Transverse colon (tissue), 4 donors: ENCODE measurements around the gene CDC42BPB. TPM values are rescaled to one million over a fixed set of nuclear protein-coding genes. Genes with fewer than 3 reads are reported as not detected.

ENCODE experiments used
- DNase-seq: peaks from one replicate; pipeline ENCODE4 v3.0.0-alpha.2; 2019
- H3K27ac ChIP-seq, 4 donors: fragments of 200-600 bp; sonication (generic); 2 replicates each; pipeline ENCODE4 v1.5.1; 2016 to 2018; ENCODE audit warnings: inconsistent platforms in 4 of 4
- H3K27me3 ChIP-seq: fragments of 200-600 bp; sonication (generic); 2 replicates; pipeline ENCODE4 v1.5.1; 2017; ENCODE audit warnings: inconsistent platforms
- H3K36me3 ChIP-seq, 4 donors: fragments of 200-600 bp; sonication (generic); 2 replicates each; pipeline ENCODE4 v1.5.1; 2017 to 2019; ENCODE audit warnings: inconsistent platforms in 4 of 4
- H3K4me1 ChIP-seq, 4 donors: fragments of 200-600 bp; sonication (generic); 2 replicates each; pipeline ENCODE4 v1.5.1; 2017 to 2020; ENCODE audit warnings: inconsistent platforms in 4 of 4
- H3K4me3 ChIP-seq, 4 donors: fragments of 200-600 bp; sonication (generic); 1 replicate in 1 of 4; 2 replicates in 3 of 4; pipeline versions ENCODE4 v1.5.1 to v1.6.1; 2017 to 2019; ENCODE audit warnings: inconsistent platforms in 4 of 4
- H3K9me3 ChIP-seq, 2 donors: fragments of 200-600 bp; sonication (generic); 2 replicates each; pipeline ENCODE4 v1.5.1; 2017 to 2019; ENCODE audit warnings: inconsistent platforms in 2 of 2
- EP300 ChIP-seq: sonication (generic); formaldehyde crosslinking; IDR thresholded peaks from one replicate; pipeline ENCODE4 v1.6.1; 2017; ENCODE audit warnings: antibody characterized with exemption, low read depth
- POLR2A ChIP-seq: fragments of 450-650 bp; IDR thresholded peaks from one replicate; pipeline ENCODE4 v1.6.1; 2016; ENCODE audit warnings: antibody characterized with exemption, mild to moderate bottlenecking, moderate library complexity
- POLR2AphosphoS5 ChIP-seq, 3 donors: sonication (generic); formaldehyde crosslinking; IDR thresholded peaks; one replicate each; pipeline ENCODE4 v1.6.1; 2016; ENCODE audit warnings: antibody characterized with exemption in 3 of 3
- WGBS, 2 donors: methylation state at CpG; one replicate each; pipeline ENCODE4 v1.1.5; 2018; ENCODE audit warnings: low coverage in 1 of 2; 5-methylcytosine and 5-hydroxymethylcytosine counted together
- in situ Hi-C, 4 donors: fragments of 200-750 bp; cut with MboI; loops; one replicate each; pipeline versions ENCODE4 v1.15.0 to v1.15.1; 2017; ENCODE audit warnings: low sequenced_read_pairs in 3 of 4, low pct_ligation_motif_present in 1 of 4, low pct_unique_long_range_greater_than_20kb in 1 of 4
- intact Hi-C: fragments of 100-400 bp; cut with DNase I; formaldehyde crosslinking; loops from one replicate; pipeline ENCODE4 v1.15.1; 2023; ENCODE audit warnings: low total_unique reads
- total RNA-seq, 4 donors: library from RNA; depleted of rRNA; stranded (reverse); fragments of >200 nt; gene quantifications; one replicate each; pipeline ENCODE4 v1.1.0, GENCODE V29; 2016
- TF ChIP-seq, protein P1 (sequence below), 5 experiments: fragments of 200-600 bp in 3 of 5; fragments of 450-650 bp in 2 of 5; sonication (generic) in 3 of 5; IDR thresholded peaks; 1 replicate in 2 of 5; 2 replicates in 3 of 5; pipeline ENCODE4 v1.5.1; 2016 to 2017; ENCODE audit warnings: antibody characterized with exemption in 5 of 5, inconsistent platforms in 3 of 5, mild to moderate bottlenecking in 2 of 5, moderate library complexity in 1 of 5

The CDC42BPB gene
- total RNA-seq, 4 donors from 2014 or later, result 109 to 160 (median 123) TPM

DNA sequence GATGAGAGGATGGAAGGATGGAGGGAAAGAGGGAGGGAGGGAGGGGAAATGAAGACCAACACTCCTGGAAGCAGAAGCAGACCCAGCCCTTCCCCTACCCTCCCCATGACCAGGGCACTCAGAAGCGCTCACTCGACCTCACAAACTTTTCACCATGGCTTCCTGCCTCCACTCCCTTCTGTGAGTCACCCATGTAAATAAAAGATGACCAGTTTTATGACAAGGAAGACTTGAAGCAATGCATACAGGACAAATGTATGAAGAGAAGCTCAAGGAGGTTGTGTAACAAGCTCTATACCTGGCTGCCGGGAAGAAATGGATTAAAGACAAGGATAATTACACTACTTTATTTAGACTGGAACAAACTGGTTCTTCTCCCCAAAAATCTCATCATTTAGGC lies 63.8 kb downstream of the CDC42BPB start:
- DNase-seq, result peak; percentile 64
- in situ Hi-C loops (no loop called here), intact Hi-C loops (no loop called here)
- Histone ChIP-seq H3K36me3 (peaks cover 0 to 11% (median 5%) of the 10 kb centered on the region in 4 donors), H3K4me3 (no peak overlapping the region), H3K27me3 (no peaks in the 10 kb centered on the region), H3K4me1 (peaks cover 7 to 29% (median 18%) of the 10 kb centered on the region in 4 donors), H3K27ac (peak overlapping the region; percentile 81 to 87 (median 85)), H3K9me3 (peaks cover under 1 to 6% of the 10 kb centered on the region in 2 donors)
- 41% methylated on average over 3 of the region's 3 CpGs for WGBS, 2 donors
- TF ChIP-seq, protein P1, sequence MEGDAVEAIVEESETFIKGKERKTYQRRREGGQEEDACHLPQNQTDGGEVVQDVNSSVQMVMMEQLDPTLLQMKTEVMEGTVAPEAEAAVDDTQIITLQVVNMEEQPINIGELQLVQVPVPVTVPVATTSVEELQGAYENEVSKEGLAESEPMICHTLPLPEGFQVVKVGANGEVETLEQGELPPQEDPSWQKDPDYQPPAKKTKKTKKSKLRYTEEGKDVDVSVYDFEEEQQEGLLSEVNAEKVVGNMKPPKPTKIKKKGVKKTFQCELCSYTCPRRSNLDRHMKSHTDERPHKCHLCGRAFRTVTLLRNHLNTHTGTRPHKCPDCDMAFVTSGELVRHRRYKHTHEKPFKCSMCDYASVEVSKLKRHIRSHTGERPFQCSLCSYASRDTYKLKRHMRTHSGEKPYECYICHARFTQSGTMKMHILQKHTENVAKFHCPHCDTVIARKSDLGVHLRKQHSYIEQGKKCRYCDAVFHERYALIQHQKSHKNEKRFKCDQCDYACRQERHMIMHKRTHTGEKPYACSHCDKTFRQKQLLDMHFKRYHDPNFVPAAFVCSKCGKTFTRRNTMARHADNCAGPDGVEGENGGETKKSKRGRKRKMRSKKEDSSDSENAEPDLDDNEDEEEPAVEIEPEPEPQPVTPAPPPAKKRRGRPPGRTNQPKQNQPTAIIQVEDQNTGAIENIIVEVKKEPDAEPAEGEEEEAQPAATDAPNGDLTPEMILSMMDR (IDR thresholded peaks at IDR 0.05), result no peak
- peak in 2 of 3 donors; percentile 56 to 64 for TF ChIP-seq POLR2AphosphoS5 (IDR thresholded peaks at IDR 0.05)

DNA sequence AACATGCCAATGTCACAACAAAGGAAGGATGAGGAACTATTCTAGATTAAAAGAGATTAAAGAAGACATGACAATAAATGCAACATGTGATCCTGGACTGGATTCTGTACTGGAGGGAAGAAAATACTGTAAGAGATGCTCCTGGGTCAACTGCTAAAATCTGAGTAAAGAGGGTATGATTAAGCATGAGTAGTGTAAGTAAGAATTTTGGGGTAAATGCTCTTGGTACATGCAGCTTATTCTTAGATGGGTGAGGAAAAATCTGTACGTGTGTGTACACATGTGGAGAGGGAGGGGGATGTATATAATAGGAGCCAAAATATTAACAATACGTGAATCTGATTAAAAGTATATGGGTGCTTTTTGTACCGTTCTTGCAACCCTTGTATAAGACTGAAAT lies 66.0 kb downstream of the CDC42BPB start:
- peaks cover 7 to 29% (median 18%) of the 10 kb centered on the region in 4 donors for H3K4me1 ChIP-seq
- H3K27me3 ChIP-seq, result no peaks in the 10 kb centered on the region
- 85 to 98% methylated on average over 3 of the region's 3 CpGs for WGBS, 2 donors
- peaks cover 10 to 14% of the 10 kb centered on the region in 2 donors for H3K9me3 ChIP-seq
- in situ Hi-C loops, result no loop called here
- peaks cover 0 to 9% (median 0%) of the 10 kb centered on the region in 4 donors for H3K36me3 ChIP-seq
- no peak for DNase-seq
- intact Hi-C loops, result no loop called here
- TF ChIP-seq, protein P1 (IDR thresholded peaks at IDR 0.05), result no peak
- no peak for TF ChIP-seq POLR2AphosphoS5 (IDR thresholded peaks at IDR 0.05)
- no peak overlapping the region for H3K27ac ChIP-seq
- H3K4me3 ChIP-seq, result no peak overlapping the region

DNA sequence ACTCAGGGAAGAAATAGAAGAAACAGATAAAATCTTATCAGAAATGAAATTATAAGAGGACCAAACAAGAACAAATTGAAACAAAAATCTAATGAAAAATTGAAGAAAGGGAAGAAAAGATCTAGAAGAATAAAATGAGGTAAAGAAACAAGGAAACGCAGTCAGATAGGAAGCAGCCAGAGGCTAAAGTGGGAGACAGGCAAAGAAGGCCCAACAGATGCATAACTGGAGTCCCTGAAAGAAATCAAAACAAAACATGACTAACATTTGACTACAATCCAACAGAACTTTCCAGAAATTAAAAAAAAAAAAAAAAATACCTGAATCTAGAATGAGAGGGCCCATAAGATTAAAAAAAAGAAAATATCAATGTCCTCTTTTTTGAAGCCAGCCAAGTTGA lies 69.3 kb downstream of the CDC42BPB start:
- TF ChIP-seq POLR2A (no peak), POLR2AphosphoS5 (IDR thresholded peaks at IDR 0.05) (no peak), EP300 (no peak)
- TF ChIP-seq, protein P1 (IDR thresholded peaks at IDR 0.05), result no peak
- peaks cover 0 to 3% (median 1%) of the 10 kb centered on the region in 4 donors for H3K4me1 ChIP-seq
- no peaks in the 10 kb centered on the region for H3K27me3 ChIP-seq
- peaks cover 10 to 14% of the 10 kb centered on the region in 2 donors for H3K9me3 ChIP-seq
- no peak for DNase-seq
- H3K36me3 ChIP-seq, result peaks cover 0 to 16% (median 5%) of the 10 kb centered on the region in 4 donors
- intact Hi-C loops, result no loop called here
- WGBS, 2 donors, result 83 to 94% methylated on average over 1 of the region's 1 CpG
- in situ Hi-C loops, result no loop called here
- H3K27ac ChIP-seq, result no peak overlapping the region
- no peak overlapping the region for H3K4me3 ChIP-seq

DNA sequence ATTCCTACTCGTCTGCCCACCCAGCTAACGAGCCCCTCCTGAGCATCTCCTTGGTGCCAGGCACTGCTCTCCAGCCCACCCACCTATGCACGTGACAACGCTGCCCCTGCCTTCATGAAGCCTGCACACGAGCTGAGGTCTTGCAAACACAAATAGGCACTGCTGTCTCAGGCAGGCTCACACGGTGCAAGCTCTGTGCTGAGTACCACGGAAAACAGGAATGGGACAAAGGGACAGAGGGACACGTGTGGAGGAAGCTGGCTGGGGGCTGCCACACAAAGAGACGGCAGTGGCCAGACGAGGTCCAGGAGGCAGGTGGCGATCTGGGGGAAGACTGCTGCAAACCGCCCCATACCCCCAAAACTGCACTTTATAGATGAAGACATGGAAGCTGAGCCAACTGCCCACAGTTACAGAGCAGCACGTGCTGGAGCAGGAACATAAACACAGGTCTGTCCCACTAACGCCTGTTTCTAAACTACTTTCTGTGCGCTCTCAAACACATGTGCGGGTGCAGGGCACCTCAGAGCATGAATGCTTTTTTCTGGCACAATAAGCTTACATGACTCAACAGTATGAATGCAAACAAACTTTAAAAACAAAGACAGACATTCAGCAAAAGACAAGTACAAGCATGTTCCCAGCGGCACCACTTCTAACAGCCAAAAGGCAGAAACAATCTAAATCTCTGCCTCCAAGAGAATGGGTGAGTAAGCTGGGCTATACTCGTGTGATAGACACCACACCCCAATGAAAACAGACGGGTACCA lies 70.4 kb downstream of the CDC42BPB start:
- Histone ChIP-seq H3K36me3 (peaks cover 0 to 18% (median 6%) of the 10 kb centered on the region in 4 donors), H3K27ac (no peak overlapping the region), H3K27me3 (no peaks in the 10 kb centered on the region), H3K9me3 (peaks cover 10 to 14% of the 10 kb centered on the region in 2 donors), H3K4me3 (no peak overlapping the region), H3K4me1 (no peaks in the 10 kb centered on the region)
- DNase-seq, result no peak
- 87 to 90% methylated on average over 9 to 19 of the region's 19 CpGs for WGBS, 2 donors
- intact Hi-C loops, result no loop called here
- in situ Hi-C loops, result no loop called here
- TF ChIP-seq POLR2A (no peak), POLR2AphosphoS5 (IDR thresholded peaks at IDR 0.05) (no peak), EP300 (no peak)
- TF ChIP-seq, protein P1 (IDR thresholded peaks at IDR 0.05), result no peak
